Thyroid gland (tissue), 4 donors: Measurements from ENCODE around the gene LRP11.

ENCODE experiments used
- CTCF ChIP-seq, 6 experiments: fragments of 200-600 bp in 3 of 6; fragments of 450-650 bp in 3 of 6; sonication (generic) in 3 of 6; IDR thresholded peaks; one replicate each; pipeline ENCODE4 v1.5.1; 2016 to 2019; ENCODE audit warnings: antibody characterized with exemption in 6 of 6, mild to moderate bottlenecking in 2 of 6, inconsistent platforms in 1 of 6, moderate library complexity in 1 of 6
- POLR2A ChIP-seq, 2 donors: fragments of 450-650 bp; IDR thresholded peaks; one replicate each; pipeline ENCODE4 v1.6.1; 2017; ENCODE audit warnings: antibody characterized with exemption in 2 of 2, mild to moderate bottlenecking in 2 of 2, moderate library complexity in 1 of 2

- TF ChIP-seq CTCF (IDR thresholded peaks at IDR 0.05) (no peak), POLR2A (IDR thresholded peaks at IDR 0.05) (no peak)
Observed at GRCh38 chr6:149913085-149913484, 48.9 kb upstream of the LRP11 start.
